GM21447 (cell line): ENCODE data around the gene FNDC3A.
"Not testable (repeated sequence)": the region's sequence is repeated elsewhere in the genome, so short reads cannot be mapped to it uniquely, and the experiment has no call there.

Experiments used
- ATAC-seq: cut with Tn5 transposase; IDR thresholded peaks from one replicate; pipeline ENCODE4 v1.9.1; 2021; ENCODE audit not compliant: unreplicated experiment

FNDC3A gene

DNA sequence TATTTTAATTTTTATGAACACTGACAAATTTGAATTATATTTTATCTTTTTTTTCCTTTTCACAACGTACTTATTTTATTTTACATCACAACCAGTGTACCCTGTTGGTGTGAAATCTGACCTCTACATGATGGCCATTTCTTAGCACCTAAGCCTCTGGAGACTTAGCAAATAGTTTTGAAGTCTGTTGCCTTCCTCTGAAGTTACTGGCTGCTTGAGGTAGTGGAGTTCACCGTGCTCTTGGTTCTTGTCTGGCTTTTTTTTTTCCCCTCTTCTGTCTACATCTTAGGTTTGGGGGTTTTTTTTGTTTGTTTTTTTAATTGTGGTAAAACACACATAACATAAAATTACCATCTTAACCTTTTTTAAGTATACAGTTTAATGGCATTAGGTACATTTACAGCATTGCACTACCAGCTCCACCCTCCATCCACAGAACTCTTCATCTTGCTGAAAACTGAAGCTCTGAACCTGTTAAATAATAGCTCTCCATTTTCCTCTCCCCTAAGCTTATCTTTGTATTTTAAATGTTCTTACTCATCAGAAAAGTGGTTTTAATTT is 150.3 kb downstream of the FNDC3A start:
- no peak for ATAC-seq

DNA sequence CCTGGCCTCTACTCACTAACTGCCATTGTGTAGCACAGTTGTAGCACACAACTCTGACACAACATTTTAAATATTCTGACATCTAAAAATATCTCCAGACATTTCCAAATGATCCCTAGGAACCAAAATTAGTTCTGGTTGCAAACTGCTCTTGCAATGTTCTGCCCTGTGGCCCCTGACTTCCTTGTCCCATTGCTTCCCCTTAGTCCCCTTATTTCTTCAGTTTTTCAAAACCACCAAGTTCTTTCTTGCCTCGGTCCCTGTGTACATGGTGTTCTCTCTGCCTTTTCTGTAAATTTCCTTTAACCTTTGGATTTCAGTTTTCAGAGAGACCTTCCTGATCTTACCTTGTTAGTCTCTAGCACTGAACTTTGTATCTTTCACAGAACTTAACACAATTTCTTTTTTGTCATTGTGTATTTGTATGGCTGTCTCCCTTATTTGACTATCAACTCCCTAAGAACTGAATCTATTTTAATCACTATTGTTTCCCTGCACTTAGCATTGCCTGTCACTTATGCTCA is 156.8 kb downstream of the FNDC3A start:
- ATAC-seq, result no peak

DNA sequence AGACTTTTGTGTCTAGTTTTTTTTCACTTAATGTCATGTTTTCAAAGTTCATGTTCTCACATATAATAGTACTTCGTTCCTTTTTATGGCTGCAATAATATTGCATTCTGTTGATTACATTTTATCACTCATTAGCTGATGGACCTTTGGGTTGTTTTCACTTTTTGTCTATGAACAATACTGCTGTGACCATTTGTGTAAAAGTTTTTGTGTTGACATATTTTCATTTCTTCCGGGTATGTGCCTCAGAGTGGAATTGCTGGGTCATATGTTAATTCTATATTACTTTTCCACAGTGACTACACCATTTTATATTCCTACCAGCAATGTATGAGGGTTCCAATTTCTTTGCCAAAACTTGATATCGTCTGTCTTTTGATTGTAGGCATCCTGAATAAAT is 158.6 kb downstream of the FNDC3A start:
- no peak for ATAC-seq

DNA sequence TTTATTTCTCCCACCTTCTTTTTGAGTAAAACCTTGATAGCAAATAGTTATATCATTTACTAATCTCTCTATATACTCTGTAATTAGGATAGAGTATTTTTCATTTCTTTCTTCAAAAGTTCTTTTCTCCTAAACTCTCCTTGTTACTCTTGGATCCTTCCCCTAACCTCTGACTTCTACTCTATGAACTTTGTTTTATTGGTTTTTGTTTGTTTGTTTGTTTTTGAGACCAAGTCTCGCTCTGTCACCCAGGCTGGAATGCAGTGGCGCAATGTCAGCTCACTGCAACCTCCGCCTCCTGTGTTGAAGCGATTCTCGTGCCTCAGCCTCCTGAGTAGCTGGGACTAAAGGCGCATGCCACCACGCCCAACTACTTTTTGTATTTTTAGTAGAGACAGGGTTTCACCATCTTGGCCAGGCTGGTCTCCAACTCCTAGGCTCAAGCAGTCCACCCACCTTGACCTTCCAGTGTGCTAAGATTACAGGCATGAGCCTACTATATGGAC is 161.5 kb downstream of the FNDC3A start:
- ATAC-seq, result not testable (repeated sequence)

DNA sequence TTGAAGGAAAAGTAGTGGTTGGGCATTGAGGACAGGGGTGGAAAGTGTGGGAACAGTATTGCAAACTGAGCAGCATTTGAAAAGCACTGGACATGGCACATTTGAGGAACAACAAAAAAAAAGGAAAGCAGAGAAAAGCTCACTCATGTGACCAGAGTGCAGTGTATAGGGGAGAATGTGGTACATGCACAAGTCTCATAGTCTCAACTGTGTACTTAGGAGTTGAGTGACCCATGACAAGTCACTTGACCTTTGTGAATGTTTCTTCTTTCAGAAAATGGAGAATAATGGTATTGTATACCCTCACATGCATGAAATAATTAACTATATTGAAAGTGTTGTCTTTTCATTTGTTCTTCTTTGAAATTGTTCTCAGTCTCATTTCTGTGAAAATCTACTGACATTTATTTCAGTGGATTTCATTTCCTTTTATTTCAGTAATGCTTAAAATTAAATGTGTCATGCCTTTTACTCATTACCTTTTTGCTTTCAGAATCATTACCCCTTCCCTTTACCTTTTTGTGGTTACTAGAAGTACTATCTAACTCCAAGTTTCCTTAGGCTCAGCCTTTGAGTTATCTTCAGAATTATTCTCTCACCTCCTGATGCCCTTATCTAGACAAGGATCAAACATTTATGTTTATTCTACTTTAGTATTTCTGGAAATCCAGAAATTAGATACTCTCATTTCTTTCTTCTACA is 165.3 kb downstream of the FNDC3A start:
- no peak for ATAC-seq

DNA sequence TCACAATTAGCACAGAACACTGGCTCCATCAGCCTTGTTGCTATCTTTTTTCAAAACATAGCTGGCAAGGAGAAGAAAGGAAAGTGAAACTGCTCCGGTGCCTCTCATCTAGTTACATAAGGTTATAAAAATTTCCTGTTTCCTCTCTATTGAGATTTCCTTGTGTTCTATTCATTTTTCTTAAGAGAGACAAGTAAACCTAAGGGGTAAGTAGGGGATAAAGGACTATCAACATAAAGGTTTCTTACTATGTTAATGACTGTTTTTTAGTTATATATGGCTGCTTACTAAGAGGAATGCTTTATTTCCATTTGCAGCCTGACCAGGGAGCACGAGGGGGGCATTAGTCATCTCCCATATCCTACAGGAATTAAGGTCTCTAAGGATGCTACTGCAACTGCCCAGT is 171.2 kb downstream of the FNDC3A start:
- no peak for ATAC-seq

DNA sequence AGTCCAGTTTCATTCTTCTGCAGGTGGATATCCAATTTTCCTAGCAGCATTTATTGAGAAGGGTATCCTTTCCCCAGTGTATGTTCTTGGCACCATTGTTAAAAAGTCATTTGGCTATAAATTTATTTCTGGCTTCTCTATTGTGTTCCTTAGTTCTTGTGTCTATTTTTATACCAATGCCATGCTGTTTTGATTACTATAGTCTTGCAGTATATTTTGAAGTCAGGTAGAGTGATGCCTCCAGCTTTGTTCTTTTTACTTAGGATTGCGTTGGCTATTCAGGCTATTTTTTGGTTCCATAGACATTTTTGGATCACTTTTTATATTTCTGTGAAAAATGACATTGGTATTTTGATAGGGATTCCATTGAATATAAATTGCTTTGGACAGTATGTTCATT is 172.7 kb downstream of the FNDC3A start:
- no peak for ATAC-seq

DNA sequence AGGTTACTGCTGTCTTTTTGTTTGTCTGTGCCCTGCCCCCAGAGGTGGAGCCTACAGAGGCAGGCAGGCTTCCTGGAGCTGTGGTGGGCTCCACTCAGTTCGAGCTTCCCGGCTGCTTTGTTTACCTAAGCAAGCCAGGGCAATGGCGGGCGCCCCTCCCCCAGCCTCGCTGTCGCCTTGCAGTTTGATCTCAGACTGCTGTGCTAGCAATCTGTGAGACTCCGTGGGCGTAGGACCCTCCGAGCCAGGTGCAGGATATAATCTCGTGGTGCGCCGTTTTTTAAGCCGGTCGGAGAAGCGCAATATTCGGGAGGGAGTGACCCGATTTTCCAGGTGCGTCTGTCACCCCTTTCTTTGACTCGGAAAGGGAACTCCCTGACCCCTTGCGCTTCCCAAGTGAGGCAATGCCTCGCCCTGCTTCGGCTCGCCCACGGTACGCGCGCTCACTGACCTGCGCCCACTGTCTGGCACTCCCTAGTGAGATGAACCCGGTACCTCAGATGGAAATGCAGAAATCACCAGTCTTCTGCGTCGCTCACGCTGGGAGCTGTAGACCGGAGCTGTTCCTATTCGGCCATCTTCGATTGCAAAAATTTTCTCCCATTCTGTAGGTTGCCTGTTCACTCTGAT is 182.4 kb downstream of the FNDC3A start:
- not testable (repeated sequence) for ATAC-seq

DNA sequence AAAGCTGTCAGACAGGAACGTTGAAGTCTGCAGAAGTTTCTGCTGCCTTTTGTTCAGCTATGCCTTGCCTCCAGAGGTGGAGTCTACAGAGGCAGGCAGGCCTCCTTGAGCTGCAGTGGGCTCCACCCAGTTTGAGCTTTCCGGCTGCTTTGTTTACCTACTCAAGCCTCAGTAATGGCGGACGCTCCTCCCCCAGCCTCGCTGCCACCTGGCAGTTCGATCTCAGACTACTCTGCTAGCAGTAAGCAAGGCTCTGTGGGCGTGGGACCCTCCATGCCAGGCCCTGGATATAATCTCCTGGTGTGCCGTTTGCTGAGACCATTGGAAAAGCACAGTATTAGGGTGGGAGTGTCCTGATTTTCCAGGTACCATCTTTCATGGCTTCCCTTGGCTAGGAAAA is 187.4 kb downstream of the FNDC3A start:
- ATAC-seq, result not testable (repeated sequence)

DNA sequence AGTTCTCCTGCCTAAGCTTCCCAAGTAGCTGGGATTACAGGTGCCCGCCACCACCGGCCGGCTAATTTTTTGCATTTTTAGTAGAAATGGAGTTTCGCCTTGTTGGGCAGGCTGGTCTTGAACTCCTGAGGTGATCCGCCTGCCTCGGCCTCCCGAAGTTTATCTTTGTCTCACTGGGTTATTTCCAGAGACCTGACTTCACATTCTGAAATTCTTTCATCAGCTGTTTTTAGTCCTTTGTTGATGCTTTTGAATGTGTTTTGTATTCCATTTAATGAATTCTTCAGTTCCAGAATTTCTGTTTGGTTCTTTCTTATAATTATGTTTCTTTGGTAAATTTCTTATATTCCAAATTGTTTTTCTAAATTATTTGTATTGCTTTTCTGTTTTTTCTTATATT is 189.0 kb downstream of the FNDC3A start:
- no peak for ATAC-seq

DNA sequence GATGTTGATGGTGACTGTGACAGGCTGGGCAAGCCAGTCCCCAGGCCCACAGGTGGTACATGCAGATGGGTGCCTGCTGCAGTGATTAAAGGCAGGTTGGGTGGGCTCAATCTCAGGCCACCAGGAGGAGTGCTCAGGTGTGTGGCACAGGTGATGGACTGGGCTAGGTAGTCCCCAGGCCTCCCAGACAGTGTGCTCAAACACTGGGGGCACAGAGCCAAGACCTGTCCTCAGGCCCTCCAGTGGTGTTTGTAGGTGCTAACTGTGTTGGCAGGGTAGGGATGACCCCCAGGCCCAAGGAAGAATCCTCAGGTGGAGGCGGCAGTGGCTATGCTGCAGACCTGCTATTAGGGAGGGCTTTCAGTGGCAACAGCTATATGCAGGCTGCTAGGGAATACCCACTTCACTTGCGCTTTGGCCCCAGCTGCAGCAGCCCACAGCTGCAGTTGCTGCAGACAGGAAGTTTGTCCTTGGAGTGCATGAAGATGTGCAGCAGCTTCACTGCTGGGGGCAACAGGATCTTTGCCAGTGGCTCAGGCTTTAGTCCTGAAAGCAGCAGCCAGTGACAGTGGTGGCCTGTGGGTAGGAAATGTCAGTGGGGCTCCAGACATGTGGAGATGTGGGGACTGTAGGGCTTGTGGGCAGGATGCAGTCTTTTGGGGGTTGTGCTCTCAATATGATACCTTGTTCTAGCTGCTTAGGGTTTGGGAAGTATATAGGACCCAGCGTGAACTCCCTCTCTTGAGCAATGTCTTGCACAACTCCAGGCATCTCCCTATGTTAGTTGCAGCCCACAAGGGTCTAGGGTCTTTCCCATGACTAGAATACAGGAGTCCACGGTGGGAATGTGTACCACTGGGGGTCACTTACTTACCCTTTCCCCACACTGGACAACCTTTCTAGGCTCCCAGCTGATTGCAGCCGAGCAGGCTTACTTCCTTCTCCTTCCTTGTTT is 190.4 kb downstream of the FNDC3A start:
- no peak for ATAC-seq

DNA sequence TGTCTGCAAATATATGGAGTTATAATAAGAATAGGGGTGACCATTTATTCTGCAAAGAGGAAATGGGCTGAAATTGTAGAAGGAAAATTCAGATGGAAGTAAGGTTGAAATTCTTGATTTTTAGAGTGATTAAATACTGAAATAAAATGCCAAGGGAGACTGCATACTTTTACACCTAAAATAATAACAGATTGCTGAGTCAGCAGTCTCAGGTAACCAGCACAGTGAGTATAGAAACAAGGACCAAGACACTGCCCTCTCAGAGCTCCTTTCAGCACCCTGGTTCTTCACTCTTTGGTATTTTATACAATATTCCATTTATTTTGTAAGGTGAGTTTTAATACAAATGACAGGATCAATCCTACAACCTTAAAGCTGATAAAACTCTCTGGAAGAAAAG is 195.6 kb downstream of the FNDC3A start:
- no peak for ATAC-seq

DNA sequence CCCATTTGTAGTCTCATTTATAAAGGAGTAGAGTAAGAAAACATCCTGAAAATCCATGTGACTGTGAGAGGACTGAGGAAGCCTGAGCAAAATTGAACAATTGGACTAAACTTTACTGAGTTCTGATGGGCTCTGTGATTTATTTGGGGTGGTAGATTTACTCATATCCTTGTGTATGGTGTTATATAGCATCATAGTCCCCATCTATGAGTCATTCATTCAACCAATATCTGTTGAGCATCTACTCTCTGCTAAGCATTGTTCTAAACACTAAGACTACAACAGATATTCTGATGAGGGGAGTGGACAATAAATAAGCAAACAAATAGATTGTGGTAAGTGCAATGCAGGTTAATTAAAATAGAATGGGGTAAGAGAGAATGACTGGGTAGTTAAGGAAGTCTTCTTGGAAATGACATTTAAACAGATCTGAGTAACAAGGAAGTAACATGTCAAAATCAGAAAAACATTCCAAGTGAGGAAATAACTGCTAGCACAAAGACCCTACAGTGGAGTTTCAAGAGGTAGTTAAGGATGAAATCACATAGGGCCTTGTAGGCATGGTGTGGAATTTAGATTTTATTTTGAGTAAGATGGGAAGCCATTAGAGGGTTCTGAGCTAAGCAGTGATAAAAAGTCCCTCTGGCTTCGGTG is 208.1 kb downstream of the FNDC3A start:
- no peak for ATAC-seq

DNA sequence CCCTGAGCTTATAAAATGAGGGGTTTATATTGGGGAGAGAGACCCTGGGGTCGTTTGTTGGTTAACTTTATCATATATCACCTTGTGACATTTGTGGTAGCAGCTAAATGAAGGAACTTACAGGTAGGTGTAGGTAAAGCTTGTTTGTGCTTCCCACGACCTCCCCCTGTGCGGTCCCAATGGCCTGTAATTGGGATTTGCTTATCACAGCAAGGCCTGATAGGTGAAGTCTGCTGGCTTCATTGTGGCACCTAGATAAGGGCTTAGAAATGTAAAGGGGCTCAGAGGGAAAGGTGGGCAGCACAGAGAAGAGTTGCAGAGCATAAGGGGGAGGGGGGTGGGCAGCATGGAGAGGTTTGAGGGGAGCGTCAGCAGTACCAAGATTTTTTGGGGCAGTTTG is 208.9 kb downstream of the FNDC3A start:
- ATAC-seq, result no peak

DNA sequence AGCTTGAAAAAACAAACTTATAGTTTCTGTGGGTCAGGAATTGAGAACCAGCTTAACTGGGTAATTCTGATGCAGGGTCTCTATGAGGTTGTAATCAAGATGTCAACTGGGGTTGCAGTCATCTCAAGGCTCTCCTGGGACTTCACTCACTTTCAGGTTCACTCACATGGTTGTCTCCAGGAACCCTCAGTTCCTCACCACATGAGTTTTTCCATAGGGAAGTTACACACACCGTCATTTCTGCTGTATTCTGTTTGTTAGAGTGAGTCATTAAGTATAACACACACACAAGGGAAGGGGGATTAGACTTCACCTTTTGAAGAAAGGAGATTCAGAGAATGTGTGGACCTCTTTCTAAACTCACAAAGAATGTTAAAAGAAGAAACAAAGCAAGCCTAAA is 209.6 kb downstream of the FNDC3A start:
- ATAC-seq, result no peak

DNA sequence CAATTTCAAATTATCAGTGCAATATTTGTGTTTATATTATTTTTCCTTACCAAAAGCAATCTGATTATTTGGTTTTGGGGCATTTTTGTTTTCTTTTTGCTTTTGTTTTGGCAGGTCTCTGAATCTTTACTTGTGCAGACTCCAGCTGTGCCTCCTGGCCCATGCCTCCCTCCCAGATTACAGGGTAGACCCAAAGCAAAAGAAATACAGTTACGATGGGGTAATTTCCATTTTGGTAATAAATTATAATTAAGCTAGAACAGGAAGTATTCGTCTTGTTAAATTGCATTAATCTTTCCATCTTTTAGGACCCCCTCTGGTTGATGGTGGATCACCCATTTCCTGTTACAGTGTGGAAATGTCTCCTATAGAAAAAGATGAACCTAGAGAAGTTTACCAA is 215.2 kb downstream of the FNDC3A start:
- ATAC-seq, result no peak

DNA sequence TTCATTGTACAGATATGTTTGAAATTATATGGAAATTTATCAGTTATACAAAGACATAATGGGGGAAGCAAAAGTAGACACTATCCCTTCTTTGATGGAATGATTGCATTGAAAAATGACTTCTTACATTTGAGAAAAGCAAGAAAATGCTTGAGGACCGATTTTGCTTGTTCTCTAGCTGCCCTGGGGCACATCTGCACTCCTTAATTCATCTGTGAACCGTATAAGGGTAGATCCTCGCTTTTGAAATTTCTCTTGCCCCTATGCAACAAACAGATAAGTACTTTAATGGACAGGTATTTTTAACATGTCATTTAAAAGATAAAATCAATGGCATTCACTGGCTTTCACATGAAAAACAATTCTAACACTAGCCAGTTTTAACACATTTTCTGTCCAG is 230.9 kb downstream of the FNDC3A start:
- ATAC-seq, result no peak

DNA sequence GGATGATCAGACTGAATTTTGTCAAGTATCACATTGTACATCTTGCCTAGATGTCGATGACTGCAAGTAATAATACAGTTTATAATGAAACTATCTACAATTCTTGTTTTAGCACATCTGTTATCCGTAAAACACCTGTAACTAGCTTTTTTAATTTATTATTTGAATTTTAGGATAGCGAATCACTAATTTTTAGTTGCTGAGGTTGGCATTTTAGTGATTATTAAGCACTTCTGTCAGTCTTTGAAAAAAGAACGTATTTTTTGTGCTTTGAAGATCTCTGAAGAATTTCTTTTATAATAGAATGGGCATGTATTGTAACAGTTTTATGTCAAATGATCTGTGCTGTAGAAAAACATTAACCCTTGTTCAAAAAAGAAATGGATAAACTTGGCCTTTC is 232.9 kb downstream of the FNDC3A start:
- ATAC-seq, result no peak

DNA sequence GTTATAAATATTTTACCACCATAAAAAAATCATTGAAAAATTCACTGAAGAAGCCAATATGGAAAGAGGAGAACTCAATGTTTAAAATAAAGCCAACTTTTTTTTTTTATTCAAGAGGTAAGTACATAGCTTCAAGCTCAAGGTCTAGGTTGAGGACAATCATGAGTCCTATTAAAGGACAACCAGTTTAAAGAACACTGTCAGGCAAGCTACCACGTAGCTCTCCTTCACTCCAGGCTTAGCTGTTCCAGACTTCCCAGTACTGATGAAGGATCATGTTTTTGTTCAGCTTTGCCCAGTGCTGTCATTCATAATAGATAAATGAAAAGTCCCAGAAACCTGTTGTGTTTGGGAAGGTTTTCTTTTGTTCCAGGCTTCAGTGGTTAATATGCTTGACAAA is 234.4 kb downstream of the FNDC3A start:
- ATAC-seq, result no peak

DNA sequence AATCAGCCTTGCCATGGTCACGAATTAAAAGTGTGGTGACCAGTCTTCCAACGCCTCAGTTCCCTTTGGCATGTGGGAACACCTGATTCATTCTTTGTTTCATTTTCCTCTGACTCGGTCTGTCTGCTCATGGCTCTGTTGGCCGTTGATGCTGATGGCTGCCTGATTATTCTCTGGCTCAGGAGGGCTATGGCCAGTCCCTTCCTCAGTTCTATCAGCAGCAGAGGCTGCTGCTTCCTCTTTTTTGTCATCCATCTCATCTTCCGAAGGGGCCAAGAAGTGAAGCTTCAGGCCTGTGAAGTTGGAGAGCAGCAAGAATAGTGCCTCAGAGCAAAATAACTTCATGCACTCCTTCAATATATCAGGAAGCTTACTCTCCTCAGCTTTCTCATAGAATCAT is 235.0 kb downstream of the FNDC3A start:
- no peak for ATAC-seq

DNA sequence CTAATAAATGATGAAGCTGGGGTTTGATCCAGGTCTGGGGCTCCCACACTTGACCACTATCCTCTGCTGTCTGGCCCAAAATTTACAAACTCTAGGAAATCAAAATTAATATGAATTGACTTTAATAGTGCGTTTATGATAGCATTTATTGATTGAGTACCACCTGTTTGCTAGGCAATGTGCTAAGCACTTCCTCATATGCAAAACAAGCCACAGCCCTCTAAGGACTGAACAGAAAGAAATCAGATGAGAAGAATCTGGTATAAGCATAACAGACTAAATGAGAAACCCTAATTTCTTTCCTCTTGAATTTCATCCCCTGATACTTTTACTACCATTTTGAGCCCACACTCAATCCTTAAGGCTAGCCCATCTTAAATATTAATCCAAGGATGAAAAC is 237.8 kb downstream of the FNDC3A start:
- no peak for ATAC-seq
